M059J (cell line): ENCODE data around the gene ASCC1. TPM values are rescaled to one million over a fixed set of nuclear protein-coding genes. Genes with fewer than 3 reads are reported as not detected.
A peak's percentile ranks its signal among the peaks of the same experiment; 100 is the strongest.

Experiments
- DNase-seq: peaks from one replicate; pipeline ENCODE4 v3.0.0-alpha.2; 2012; ENCODE audit warnings: low read depth
- total RNA-seq: library from RNA; depleted of rRNA; stranded (reverse); fragments of >200 nt; shearing (Covaris generic); gene quantifications from 2 replicates; pipeline ENCODE4 v1.2.3, GENCODE V29; 2014

The ASCC1 gene
- total RNA-seq, 1 experiment from 2014 or later: 37.1 TPM

DNA sequence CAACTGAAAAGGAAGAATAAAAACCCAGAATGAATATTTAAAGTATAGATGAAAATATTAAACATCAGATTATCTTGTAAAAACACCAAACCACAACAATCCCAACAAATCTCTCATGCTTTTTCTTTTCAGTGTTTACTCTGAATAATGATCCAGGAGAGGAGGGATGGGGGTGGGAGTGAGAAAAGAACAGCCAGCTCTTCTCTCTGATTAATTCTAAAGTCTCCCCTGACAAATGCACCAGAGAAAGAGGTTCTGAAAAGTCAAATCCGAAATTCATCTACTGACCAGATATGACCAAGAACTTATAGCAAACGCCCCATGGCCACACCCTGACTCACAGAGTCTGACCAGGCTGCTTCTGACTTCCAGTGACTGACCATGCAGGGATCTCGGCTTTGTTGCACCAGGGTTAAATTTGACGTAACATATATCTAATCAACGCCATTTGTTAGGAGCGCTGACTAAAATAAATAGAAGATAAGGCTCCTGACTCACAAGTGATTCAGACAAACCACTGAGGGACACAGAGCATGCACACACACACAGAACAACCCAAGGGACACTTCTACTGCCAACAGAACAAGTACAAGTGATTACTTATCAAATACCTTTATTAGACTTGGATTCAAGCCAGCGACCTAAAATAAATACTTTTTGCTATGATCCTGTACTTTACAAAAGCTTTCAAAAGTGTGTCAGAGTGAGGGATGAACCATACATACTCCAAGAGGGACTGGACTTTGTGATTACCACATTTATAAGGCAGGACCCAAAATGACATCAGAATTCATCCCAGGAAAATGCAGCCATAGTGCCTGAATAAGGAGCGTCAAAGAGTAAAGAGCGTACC is 118.4 kb downstream of the ASCC1 start:
- DNase-seq: peak; percentile 95

DNA sequence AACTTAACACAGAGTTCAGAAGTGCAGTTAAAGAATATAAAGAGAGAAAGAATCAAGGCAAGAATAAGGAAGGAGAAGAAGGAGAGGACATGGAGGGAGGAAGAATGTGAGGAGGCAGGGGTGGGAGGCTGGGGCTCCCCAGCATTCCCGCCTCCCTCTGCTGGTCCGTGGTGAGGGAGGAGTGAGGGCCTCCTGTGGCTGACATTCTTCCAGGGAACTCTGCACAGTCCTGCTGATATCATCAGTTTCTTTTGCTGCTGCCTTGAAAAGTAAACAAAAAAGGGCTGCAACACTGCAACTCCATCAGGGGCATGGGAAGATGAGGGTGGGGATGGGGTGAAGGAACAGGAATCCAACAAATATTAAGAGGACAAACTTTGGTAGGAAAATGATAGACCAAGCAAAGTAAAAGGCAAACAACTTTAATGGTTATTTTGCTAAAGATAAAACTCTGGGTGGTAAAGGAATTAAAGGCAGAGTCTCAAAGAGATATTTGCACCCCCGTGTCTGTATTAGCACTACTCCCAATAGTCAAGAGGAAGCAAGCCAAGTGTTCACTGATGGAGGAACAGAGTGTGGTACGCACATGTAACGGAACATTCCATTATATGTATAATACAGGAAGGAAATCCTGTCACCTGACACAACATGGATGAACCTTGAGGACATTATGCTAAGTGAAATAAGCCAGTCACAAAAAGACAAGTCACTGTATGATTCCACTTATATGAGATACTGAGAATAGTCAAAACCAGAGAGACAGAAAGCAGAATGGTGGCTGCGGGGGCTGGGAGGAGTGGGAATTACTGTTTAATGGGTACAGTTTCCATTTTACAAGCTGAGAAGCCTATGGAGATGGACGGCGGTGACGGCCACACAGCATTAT is 119.7 kb downstream of the ASCC1 start:
- peak; percentile 60 for DNase-seq

GRCh38 chr10:72095195-72095594 is 120.9 kb downstream of the ASCC1 start:
- no peak for DNase-seq

GRCh38 chr10:72094574-72094973 is 121.5 kb downstream of the ASCC1 start:
- no peak for DNase-seq

DNA sequence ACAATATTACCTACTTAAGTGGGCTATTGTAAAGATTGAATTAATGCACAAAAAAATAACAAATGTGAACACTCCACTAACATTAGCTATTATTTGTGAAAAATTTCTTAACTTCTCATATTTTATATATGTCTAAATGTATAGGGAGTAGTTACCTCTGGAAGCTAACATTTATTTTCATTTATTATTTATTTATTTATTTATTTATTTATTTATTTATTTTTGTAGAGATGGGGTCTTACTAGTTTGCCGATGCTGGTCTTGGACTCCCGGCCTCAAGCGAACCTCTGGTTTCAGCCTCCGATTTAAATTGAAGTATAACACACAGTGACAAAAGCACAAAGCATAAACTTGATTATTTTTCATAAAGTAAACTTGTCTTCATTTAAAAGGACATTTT is 122.6 kb downstream of the ASCC1 start:
- no peak for DNase-seq

- no peak for DNase-seq
Observed at GRCh38 chr10:72092987-72093386, 123.1 kb downstream of the ASCC1 start.

- DNase-seq: no peak
Observed at GRCh38 chr10:72092171-72092924, 123.7 kb downstream of the ASCC1 start.

- no peak for DNase-seq
Observed at GRCh38 chr10:72090326-72090725, 125.8 kb downstream of the ASCC1 start.

DNA sequence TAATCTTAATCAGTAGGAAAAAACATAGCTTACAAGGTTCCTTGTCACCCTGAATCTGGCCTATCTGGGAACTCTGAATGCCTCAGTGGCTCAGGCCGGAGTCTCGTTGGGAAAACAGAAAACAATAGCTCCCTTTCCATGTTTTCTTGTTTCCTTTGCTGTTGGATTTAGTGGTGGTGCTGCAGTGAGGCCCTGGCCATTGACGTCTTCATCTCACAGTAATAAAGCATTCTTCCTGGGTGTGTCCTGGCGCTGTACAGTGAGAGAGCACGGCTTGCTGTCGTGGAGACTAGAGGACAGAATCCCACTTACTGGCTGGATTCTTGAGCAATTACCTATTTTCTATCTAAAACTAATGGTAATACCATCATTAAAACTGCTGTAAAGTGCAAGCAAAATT is 126.5 kb downstream of the ASCC1 start:
- no peak for DNase-seq

DNA sequence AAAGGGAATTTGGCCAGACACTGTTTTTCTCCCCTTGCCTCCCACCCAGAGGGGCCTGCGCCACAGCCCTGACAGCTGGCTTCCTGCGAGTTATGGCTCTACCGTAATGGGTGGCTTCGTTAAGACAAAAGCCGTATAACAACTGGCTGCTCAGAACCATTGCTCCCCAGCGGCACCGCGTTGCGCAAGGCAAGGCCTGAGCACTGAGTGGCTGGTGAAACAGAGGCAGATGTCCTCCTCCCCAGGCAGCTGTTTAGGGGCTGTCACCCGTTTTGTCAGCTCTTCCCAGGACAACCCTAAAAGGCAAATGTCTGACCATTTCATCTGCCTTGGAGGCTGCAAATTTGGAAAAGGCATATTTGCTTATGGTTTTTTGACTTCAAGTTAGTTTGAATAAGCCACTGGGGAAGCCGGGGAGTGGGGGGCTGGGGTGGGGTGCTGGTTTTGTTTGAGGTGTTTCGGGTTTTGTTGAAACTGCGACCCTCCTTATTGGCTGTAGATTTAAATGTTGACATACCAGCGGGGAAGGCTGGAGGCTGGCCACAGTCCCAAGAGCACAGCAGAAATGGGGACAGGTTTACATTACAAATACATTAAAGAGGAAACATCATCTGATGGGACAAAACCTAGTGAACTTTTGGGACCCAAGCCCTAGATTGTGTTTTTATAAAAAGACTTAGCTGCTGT is 127.0 kb downstream of the ASCC1 start:
- no peak for DNase-seq

DNA sequence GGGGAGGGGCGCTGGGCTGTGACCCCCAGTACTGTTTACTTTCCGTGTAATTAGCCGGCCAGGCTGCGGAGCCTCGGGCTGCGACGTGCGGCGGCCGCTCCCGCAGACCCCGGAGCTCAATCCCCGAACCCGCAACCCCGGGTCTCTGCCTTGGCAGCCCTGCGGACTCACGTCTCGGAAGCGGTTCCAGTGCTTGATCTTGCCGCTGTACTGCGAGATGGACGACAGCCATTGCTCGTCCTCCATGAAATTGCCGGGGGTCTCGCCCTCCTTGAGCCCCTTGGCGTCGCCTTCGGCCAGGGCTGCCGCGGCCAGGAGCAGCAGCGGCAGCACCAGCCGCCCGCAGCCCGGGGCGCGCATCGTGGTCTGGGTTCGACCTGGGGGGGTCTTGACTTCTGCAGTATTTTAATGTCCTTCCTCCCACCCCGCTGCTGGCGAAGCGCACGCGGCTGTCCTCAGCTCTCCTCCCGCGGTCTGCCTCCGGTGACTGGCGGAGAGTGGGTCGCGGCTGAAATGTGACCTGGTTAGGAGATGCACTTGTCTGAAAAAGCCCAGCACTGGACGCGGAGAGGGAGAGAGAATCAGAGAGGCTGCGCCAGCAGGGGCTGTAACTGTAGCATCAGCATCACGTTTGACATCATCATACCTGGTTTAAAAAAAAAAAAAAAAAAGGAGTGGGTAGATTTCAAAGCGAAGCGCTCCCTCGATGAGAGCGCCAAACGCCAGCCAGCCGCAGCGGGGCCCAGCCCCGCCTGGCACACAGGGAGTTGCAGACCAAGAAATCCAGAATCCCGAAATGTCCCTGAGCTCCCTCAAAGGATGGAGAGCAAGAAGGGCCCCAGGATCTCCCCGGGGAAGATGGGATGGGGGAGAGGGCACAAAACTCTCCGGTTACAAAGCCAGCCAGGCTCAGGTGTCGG is 127.8 kb downstream of the ASCC1 start, which contains the start of gene SPOCK2:
Gene SPOCK2, minus strand, starts transcription at position 583 of the 920 bp plus-strand sequence. Its CDS starts 223 bp downstream, at position 360.
- DNase-seq: no peak

- DNase-seq: no peak
Observed at GRCh38 chr10:72087392-72087968, 128.6 kb downstream of the ASCC1 start.

DNA sequence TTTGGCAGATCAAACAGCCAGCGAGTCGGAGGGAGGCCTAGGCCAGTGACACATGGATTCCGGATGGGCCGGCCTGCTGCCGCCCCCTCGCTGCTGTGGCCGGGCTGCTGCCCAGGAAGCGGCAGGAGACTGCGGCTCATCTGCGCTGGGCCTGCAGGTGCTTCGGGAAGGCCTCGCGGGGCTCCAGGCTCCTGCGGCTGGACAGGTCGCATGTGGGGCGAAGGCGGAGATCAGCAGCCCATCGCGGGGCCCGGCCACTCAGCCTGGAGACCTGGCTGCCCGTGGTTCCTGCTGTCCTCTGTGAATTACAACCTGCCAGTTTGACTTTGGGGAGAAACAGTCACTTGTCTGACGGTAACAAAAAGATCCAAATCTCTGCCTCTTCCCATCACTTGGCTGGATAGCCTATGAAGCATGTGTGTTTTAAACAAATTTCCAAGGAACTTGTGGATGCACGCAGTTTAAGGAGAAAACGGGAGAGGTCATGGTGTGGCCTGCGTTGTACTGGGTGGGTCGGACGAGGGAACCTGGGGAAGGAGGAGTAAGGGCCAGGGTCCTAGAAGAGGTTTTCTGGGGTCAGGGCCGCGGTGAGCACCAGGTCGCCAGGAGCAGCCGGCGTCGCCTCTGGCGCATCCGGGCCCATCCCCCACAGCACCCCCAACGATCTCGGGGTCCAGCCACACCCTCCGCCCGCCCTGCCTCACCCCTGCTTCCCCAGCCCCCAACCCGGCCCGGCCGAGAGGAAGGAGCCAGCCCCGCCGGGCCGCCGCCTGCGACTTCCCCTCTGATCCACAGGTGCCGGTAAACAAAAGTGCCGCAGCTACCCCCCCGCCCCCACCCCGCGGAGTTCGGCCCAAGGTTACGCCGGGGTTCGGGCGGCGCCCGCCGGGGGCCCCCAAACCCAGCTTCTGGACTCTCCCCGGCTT is 129.3 kb downstream of the ASCC1 start:
- no peak for DNase-seq

GRCh38 chr10:72085864-72086465 is 130.1 kb downstream of the ASCC1 start:
- no peak for DNase-seq

DNA sequence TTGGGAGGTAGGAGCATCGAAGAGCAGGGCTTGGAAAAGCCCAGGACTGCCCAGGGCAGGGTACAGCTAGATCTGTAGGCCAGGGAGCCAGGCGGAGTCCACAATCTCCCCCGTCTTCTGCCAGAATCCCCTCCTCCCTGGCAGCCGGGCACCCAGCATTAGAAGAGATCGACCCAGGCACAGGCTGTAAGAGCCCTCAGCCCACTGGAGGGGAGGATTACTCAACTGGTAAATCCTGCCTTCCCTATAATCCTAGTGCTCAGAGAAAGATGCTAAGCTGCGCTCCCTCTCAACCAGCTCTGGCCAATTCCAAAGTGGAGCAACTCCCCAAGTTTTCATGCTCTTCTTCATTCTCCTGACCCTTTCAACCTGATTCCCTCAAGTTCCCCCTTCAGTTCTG is 130.9 kb downstream of the ASCC1 start:
- DNase-seq: no peak

DNA sequence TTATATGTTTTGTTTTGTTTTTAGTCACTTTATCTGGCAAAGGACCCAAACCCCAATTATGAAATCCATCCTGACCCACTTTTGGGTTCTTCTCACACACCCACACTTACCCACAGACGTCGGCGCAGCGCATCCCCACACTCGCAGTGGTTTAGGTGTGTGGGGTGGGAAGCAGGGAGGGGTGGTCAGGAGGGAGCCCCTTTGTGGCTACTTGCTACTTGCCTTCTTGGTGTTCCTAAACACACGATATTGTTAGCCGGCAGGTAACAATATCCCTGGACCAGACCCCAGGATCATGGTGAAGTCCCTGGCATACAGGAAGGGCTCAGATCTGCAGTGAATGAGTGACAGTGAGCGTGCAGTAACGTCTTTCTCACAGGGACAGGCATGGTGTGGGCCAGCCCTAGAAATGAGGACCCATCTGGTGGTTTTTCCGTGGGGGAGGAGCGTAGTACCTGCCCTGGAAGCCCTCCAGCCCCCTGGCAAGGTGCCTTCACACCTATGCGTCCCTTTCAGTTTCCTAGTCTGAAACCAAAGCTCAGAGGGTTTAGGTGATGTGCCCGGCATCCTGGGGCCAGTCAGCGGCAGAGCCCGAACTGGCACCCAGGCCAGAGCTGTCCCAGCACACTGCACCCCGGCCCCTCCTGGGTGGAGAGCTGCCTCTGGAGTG is 132.2 kb downstream of the ASCC1 start:
- DNase-seq: no peak

GRCh38 chr10:72082856-72083789 is 133.0 kb downstream of the ASCC1 start:
- no peak for DNase-seq
